ENCODE results near the gene DAGLA.

DNA sequence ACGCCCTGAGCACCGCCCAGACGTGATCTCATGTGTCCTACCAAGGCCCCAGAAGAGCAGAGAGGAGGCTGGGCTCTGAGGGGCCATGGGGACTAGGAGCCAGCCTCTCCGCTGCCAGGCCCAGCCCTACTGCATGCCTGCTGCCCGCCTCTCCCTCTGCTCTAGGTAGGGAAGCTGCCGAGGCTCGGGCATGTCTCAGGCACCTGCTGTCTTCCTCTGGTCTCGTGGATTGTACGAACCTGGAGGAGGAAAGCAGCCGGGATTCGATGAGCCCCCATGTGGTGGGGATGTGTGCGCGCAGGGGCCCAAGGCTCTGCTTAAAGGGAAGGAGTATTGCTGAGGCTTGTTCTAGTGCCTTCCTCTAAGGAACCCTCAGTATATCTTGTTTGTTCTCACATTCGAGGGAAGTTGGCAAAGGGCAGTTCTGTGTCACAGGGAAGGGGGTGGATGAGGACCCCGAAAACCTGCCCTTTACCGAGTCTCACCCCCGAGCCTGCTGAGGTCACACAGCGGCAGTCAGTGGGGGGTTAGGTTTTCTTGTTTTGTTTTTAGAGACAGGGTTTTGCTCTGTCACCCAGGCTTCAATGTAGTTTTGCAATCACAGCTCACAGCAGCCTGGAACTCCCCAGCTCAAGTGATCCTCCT is 21.2 kb downstream of the DAGLA start:
- no peak for TF ChIP-seq EZH2 (IDR thresholded peaks at IDR 0.05; ENCODE audit: borderline replicate concordance)
- peak; percentile 23 for TF ChIP-seq CTCF (IDR thresholded peaks at IDR 0.05; ENCODE audit: poor library complexity)

Measured in hepatocyte (in vitro differentiated cells).